HEK293 (cell line): ENCODE measurements around the gene MYO18B.
A peak's percentile ranks its signal among the peaks of the same experiment; 100 is the strongest.

Experiments
- CTCF ChIA-PET: fragments of 350-600 bp; formaldehyde crosslinking; extraction: SDS; loops from one replicate; lab custom pipeline; 2021; ENCODE audit warnings: antibody characterized with exemption; lab: Yijun Ruan, JAX
- POLR2A ChIA-PET: fragments of 300-600 bp; formaldehyde crosslinking; extraction: SDS; loops from one replicate; lab custom pipeline; 2020; ENCODE audit warnings: antibody characterized with exemption, inconsistent platforms; lab: Yijun Ruan, JAX
- H3K27ac ChIP-seq: fragments of 200-500 bp; sonication (Bioruptor generic); 2 replicates; pipeline ENCODE4 v1.5.1; 2014; ENCODE audit warnings: low read depth, low read length, control low read depth, inconsistent platforms; ENCODE audit errors: extremely low read depth
- H3K36me3 ChIP-seq, 2 experiments: fragments of 200-500 bp in 1 of 2; sonication (Bioruptor generic) in 1 of 2; 1 replicate in 1 of 2; 2 replicates in 1 of 2; pipeline ENCODE4 v1.5.1; 2014 to 2017; ENCODE audit warnings: inconsistent platforms in 2 of 2, low read length in 2 of 2; ENCODE audit not compliant: control insufficient read depth in 2 of 2, insufficient read depth in 1 of 2
- H3K4me1 ChIP-seq: fragments of 200-500 bp; sonication (Bioruptor generic); 2 replicates; pipeline ENCODE4 v1.5.1; 2014; ENCODE audit warnings: mild to moderate bottlenecking, low read length, inconsistent platforms; ENCODE audit not compliant: control insufficient read depth, insufficient read depth
- H3K4me3 ChIP-seq: 2 replicates; pipeline ENCODE4 v1.5.1; 2011; ENCODE audit warnings: low read depth, mild to moderate bottlenecking, control low read depth, low read length, moderate library complexity
- H3K9me3 ChIP-seq: fragments of 200-500 bp; sonication (Bioruptor generic); 2 replicates; pipeline ENCODE4 v1.5.1; 2014; ENCODE audit warnings: low read depth, low read length, inconsistent platforms; ENCODE audit not compliant: control insufficient read depth, insufficient read depth
- SCRT1 ChIP-seq: fragments of 450-650 bp; formaldehyde crosslinking; IDR thresholded peaks from 2 replicates; pipeline ENCODE4 v1.5.1; 2016; ENCODE audit warnings: missing biosample characterization, missing genetic modification characterization, borderline replicate concordance
- SCRT2 ChIP-seq: fragments of 450-650 bp; formaldehyde crosslinking; IDR thresholded peaks from 2 replicates; pipeline ENCODE4 v1.5.1; 2016; ENCODE audit warnings: missing biosample characterization, missing genetic modification characterization
- TRIM28 ChIP-seq: IDR thresholded peaks from 2 replicates; pipeline ENCODE4 v1.6.1; 2011; ENCODE audit warnings: low read length, control low read depth, borderline replicate concordance
- YY1 ChIP-seq: fragments of 450-650 bp; formaldehyde crosslinking; IDR thresholded peaks from 2 replicates; pipeline ENCODE4 v1.5.1; 2018; ENCODE audit warnings: missing biosample characterization, missing genetic modification characterization
- ZBTB20 ChIP-seq: fragments of 450-650 bp; formaldehyde crosslinking; IDR thresholded peaks from 2 replicates; pipeline ENCODE4 v1.5.1; 2016; ENCODE audit warnings: missing biosample characterization, missing genetic modification characterization
- ZNF112 ChIP-seq: fragments of 450-650 bp; formaldehyde crosslinking; IDR thresholded peaks from 2 replicates; pipeline ENCODE4 v1.5.0; 2017; ENCODE audit warnings: missing biosample characterization, missing genetic modification characterization
- ZNF266 ChIP-seq: fragments of 450-650 bp; formaldehyde crosslinking; IDR thresholded peaks from 2 replicates; pipeline ENCODE4 v1.5.1; 2016; ENCODE audit warnings: missing biosample characterization, missing genetic modification characterization, low read depth
- ZNF391 ChIP-seq: fragments of 450-650 bp; formaldehyde crosslinking; IDR thresholded peaks from 2 replicates; pipeline ENCODE4 v1.5.1; 2016; ENCODE audit warnings: low read depth, missing biosample characterization, missing genetic modification characterization, borderline replicate concordance
- ZNF398 ChIP-seq: fragments of 450-650 bp; formaldehyde crosslinking; IDR thresholded peaks from 2 replicates; pipeline ENCODE4 v1.5.1; 2017; ENCODE audit warnings: missing biosample characterization, missing genetic modification characterization
- ZNF449 ChIP-seq: fragments of 450-650 bp; formaldehyde crosslinking; IDR thresholded peaks from 2 replicates; pipeline ENCODE4 v1.5.1; 2017; ENCODE audit warnings: missing biosample characterization, mild to moderate bottlenecking, missing genetic modification characterization, moderate library complexity
- ZNF654 ChIP-seq: fragments of 450-650 bp; formaldehyde crosslinking; IDR thresholded peaks from 2 replicates; pipeline ENCODE4 v1.5.1; 2016; ENCODE audit warnings: low read depth, missing biosample characterization, missing genetic modification characterization
- ZNF677 ChIP-seq: fragments of 450-650 bp; IDR thresholded peaks from 2 replicates; pipeline ENCODE4 v1.5.0; 2018; ENCODE audit warnings: missing biosample characterization, mild to moderate bottlenecking, missing genetic modification characterization, moderate library complexity

The MYO18B gene

GRCh38 chr22:25895678-25896077, 153.7 kb downstream of the MYO18B start:
- POLR2A ChIA-PET: no interaction called here
- no peak overlapping the region for H3K4me3 ChIP-seq
- no peak for TF ChIP-seq ZNF266 (tag by site-specific recombination)
- TF ChIP-seq SCRT2: peak; percentile 68
- peak; percentile 93 for TF ChIP-seq SCRT1 (tag by site-specific recombination)
- no peak for TF ChIP-seq ZNF391 (tag by site-specific recombination)
- TF ChIP-seq TRIM28: no peak
- TF ChIP-seq, all 188 proteins: peak for 2
- CTCF ChIA-PET: interaction anchor here (0.7 to 6.7 kb wide), 3 partner anchors 9 to 435 kb away, joined by 3 to 54 read pairs (median 9); no protein-coding TSS in a partner anchor
- no peaks in the 10 kb centered on the region for H3K36me3 ChIP-seq
- no peaks in the 10 kb centered on the region for H3K9me3 ChIP-seq
- H3K27ac ChIP-seq: no peak overlapping the region
- no peaks in the 10 kb centered on the region for H3K4me1 ChIP-seq

GRCh38 chr22:25896098-25896497, 154.1 kb downstream of the MYO18B start:
- CTCF ChIA-PET: interaction anchor here (0.7 to 6.7 kb wide), 4 partner anchors 8 to 449 kb away, joined by 3 to 54 read pairs (median 6); no protein-coding TSS in a partner anchor
- POLR2A ChIA-PET: no interaction called here

GRCh38 chr22:25896592-25896991, 154.6 kb downstream of the MYO18B start:
- CTCF ChIA-PET: interaction anchor here (0.7 to 1.6 kb wide), 3 partner anchors 434 to 970 kb away, joined by 3 to 9 read pairs (median 3); no protein-coding TSS in a partner anchor
- Histone ChIP-seq H3K4me3 (no peak overlapping the region), H3K9me3 (no peaks in the 10 kb centered on the region), H3K27ac (no peak overlapping the region), H3K36me3 (no peaks in the 10 kb centered on the region), H3K4me1 (no peaks in the 10 kb centered on the region)
- TF ChIP-seq ZNF112 (tag by site-specific recombination) (peak; percentile 91), ZNF398 (tag by site-specific recombination) (no peak), ZBTB20 (tag by site-specific recombination) (no peak)
- POLR2A ChIA-PET: no interaction called here

More at GRCh38 chr22:25896098-25896497, 154.1 kb downstream of the MYO18B start:
- H3K36me3 ChIP-seq: no peaks in the 10 kb centered on the region
- no peaks in the 10 kb centered on the region for H3K9me3 ChIP-seq
- H3K27ac ChIP-seq: no peak overlapping the region
- peak; percentile 82 for TF ChIP-seq ZNF677 (tag by site-specific recombination)
- no peak for TF ChIP-seq YY1 (tag by site-specific recombination)
- no peak overlapping the region for H3K4me3 ChIP-seq
- H3K4me1 ChIP-seq: no peaks in the 10 kb centered on the region

DNA sequence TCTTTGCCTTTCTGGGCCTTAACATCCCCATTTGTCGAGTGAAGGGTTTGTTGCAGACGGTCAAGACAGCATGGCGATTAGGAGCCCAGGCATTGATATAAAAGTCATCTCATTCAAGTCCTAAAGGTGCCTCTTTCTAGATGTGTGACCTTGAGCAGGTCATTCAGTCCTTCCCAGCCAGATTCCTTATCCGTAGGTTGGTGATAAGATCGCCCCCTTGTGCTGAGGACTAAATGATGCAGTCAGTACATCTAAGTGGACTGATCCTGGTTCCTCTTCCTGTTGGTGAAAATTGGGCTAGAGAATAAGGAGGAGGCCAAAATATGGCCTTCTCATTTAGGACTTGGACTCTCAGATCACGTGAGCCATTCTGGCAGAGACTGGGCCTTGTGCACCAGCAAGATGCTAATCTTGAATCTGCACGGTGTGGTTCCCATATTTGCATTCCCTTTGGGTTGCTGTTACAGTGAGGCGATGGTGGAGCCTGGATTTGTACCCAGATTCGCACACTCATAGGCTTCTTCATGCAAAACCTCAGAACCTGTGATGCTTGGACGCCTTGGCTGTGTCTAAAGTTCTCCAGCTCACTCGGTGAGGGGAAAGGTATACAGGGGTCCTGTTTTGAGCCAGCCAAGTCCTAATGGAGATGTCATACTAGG, 156.8 kb downstream of the MYO18B start:
- ChIA-PET POLR2A (no interaction called here), CTCF (interaction anchor here (0.6 to 2.4 kb wide), 5 partner anchors 12 to 468 kb away, joined by 3 to 14 read pairs (median 3); no protein-coding TSS in a partner anchor)
- H3K4me3 ChIP-seq: no peak overlapping the region
- no peaks in the 10 kb centered on the region for H3K4me1 ChIP-seq
- no peaks in the 10 kb centered on the region for H3K36me3 ChIP-seq
- H3K27ac ChIP-seq: no peak overlapping the region
- no peaks in the 10 kb centered on the region for H3K9me3 ChIP-seq
- TF ChIP-seq ZNF449: no peak
- TF ChIP-seq ZNF654 (tag by site-specific recombination): peak; percentile 10; the same call in 1 of the 2 replicates
